Stimulated activated CD8-positive, alpha-beta memory T cell treated with anti-CD3 and anti-CD28 coated beads, Interleukin-15, amount 100 ng/mL, for 1 hour (primary cell): Measurements from ENCODE around the gene CNOT6.

Experiments used
- DNase-seq: peaks from one replicate; pipeline ENCODE4 v3.0.0-alpha.2; 2020; ENCODE audit warnings: low read depth

CNOT6 gene

DNA sequence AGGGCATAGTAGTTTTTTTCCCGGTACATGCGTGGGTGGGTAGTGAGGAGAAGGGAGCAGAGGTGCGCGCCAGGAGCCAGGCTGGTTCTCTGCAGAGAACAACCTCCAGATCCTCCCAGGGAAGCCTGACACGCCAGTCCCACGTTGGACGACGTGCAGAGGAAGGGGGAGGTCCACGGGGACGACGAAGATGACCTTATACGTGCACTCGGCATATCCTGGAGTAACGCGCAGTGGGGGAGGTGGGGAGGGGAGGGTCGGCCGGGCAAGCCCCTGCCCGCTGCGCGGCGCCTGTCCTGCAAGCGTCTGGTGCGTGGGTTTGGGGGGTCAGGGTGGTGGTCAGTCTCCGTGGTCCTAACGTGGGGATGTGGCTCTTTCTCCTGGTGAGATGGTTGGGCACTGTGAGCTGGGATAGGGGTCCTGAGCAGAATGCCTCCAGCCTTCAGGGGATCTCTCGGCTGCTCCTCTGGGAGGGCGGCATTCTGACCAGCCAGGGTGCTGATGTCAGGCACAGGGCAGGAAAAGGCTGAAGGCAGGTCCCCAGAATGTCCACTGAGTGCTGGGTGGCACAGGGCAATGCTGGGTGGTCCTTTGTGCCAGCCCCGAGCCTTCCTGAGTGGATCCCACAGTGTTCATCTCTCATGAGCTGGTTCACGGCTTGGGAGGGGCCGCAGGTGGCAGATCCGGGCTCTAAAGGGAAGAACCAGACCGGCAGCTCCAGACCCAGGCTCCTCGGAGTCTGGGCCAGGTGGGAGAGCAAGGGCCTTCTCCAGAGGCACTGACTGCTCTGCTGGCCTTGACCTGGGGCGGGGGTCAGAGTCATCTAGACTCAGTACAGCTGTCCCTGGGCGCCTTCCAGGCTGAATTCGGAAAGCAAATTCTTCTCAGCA lies 107.7 kb downstream of the CNOT6 start:
- DNase-seq = no peak

DNA sequence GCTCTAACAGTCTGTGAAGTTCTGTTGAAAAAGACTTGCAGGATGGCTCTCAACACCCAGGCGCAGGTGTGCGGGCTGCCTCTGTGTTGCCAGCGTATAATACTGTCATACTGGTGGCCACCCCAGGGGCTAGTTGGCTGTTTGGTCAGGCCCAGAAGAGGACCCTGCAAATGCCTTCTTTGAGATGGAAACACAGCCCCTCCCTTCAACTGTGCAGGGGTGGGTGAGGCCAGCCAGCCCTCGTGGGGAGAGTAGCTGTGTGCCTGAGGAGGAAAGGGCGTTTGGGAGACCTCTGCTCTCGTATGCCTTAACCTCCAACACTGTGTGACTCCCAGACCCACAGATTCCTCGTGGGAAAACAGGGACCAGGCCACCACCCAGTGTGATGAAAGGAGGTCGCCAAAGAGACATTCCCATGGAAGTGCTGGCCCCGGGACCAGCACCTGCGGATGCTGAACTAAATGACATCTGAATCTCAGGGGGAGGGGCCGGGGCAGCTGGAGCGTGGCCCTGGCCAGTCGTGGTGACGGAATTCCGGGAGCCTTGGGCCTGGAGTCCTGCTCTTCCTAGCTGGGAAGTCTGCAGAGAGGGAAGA lies 108.4 kb downstream of the CNOT6 start:
- no peak for DNase-seq

DNA sequence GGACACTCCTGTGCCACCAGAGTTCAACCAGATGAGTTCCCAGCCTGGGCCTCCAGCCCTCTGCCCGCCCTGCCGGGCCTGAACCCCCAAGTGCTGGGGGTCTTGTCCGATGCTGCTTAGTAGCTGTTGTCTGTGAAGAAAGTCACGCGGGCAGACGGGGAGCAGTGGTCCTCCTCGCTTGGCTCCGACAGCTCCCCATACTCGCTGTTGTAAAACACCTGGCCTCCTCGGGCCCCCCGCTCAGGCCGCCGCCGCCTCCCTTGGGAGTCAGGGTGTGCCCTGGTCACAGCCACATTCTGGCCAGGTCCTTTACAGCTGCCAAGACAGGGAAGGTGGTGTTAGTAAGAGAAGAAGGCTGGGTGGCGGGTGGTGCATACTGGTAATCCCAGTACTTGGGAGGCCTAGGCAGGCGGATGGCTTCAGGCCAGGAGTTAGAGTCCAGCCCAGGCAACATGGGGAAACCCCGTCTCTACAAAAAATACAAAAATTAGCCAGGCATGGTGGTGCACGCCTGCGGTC lies 109.0 kb downstream of the CNOT6 start:
- no peak for DNase-seq

DNA sequence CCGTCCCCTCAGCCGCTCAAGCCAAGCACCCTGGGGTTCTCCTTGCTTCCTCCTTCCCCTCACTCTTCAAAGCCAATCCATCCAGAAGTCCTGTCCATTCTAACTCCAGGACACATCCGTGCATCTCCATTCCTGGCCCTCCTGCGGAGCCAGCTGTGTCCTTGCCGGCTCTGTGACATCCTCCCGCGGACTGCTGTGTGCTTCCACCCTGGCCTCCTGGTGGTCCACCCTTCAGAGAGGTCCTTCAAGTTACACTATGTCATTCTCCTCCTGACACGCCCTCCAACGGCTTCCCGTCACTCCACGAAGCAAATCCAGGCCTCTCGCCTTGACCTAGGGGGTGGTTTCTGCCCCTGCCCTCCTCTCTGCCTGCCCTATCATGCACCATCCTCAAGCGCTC lies 110.1 kb downstream of the CNOT6 start:
- no peak for DNase-seq

DNA sequence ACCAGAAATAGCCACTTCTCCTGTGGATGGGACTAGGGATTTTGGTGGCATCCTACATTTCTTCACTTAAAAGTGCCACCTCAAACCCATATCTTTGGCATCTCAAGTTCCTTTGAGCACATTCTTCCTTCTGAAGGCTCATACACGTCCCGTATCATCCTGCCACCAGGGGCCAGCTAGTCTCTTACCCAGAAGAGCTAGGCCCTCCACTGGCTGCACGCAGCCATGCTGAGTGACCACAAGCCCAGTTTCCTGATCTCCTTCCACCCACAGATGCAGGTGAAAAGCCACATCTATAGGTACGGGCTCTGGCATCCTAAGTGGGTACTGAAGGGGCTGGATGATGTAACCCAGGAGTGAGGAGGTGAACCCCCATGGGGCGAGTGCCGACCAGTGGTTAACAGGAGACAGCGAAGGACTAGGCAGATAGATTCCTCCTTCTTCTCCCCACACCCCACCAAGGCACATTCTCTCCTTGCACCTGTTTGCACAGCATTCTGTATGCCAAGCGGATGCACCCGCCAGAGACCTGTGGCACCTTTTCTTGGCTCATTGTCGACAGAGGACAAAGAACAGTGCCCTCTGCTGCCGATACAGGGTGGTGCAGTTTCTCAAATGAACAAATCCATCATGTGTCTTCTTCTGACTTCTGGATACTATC lies 111.5 kb downstream of the CNOT6 start:
- peak; percentile 36 for DNase-seq

DNA sequence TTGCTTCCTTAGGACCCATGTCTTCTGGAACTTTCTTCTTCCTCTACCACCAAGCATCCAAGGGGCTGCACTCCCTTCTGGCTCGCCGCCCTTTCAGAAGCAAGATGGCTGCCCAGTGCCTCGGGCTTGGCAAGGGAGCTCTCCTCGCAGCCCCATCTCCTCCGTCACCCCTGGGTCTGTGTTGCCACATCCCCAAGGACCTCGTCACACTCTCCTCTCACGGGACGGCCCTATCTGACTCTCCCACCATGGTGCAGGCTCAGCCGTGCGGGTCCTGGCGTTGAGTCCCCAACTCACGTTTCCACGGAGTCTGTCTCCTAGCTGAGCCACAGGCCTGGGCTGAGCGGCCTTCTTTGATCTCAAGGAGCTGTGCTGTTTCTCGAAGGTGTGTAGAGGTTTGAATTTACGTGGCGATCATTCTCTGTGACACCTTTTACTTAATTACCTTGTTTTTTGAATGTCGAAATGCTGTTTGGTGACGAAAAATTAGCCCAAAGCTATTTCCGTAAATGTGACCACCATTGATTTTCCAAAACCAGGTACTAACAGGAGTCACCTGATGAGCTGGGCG lies 112.1 kb downstream of the CNOT6 start:
- no peak for DNase-seq

DNA sequence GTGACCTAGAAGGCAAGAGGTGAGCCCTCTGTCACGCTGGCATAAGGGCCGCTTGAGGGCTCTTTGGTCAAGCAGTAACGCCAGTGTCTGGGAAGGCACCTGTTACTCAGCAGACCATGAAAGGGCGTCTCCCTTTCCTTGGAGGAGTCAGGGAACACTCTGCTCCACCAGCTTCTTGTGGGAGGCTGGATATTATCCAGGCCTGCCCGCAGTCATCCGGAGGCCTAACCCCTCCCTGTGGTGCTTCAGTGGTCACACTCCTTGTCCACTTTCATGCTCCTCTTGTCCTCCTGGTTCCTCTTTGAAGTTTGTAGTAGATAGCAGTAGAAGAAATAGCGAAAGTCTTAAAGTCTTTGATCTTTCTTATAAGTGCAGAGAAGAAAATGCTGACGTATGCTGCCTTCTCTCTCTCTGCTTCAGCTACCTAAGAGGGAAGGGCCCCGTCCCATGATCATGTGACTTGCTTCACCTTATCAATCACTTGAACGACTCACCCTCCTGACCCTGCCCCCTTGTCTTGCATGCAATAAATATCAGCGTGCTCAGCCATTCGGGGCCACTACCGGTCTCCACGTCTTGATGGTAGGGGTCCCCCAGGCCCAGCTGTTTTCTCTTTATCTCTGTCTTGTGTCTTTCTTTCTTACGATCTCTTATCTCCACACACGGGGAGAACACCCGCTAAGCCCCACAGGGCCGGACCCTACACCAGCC lies 113.8 kb downstream of the CNOT6 start:
- DNase-seq = no peak

DNA sequence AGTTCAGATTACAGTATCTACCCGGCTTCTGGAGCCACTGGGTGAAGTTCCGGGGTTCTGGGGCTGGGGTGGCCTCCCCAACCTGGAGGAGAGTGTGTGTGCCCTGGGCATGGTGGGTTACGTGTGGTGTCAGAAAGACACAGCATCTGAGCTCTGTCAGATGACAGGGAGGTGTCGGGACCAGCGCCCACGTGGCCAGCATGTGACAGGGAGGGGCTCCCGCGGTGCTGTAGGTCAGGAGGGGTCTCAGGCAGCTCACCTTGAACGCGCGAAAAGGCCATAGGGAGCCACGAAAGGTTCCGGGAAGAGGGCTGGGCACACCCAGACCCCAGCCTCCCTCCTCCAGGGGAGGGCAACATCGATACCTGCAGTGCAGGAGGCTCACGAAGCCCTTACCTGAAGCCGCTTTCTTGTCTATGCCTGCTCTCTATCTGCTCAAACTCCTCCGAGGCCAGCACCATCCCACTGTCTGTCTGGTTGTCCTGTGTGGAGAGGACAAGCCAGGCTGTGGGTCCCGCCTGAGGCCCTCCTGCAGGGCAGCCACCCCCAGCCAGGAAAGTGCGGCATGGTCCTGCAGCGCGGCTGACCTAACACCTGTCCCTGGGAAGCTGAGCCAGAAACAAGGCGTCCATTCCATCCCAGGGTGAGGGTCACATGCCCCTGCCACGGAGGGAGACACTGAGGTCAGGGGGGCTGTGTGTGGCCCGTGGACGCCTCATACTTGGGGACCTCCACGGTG lies 114.6 kb downstream of the CNOT6 start:
- no peak for DNase-seq

DNA sequence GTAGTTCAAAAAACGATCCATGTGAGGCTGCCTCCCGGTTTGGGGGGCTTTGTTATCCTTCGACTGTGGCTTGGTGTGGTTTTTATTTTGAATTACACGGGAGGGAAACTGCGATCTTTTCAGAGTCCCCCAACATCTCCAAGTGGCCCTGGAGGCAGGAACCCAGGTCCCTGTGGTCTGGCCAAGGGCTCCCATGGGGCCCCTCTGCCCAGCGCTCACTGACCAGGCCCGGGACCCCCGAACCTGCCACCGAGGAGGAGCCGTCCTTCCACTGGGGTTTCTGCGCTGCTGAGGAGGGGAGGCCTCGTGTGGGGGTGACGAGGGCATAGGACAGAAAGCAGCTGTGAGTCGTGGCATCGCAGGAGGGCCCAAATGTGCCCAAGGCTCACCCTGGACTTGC lies 115.2 kb downstream of the CNOT6 start:
- no peak for DNase-seq

DNA sequence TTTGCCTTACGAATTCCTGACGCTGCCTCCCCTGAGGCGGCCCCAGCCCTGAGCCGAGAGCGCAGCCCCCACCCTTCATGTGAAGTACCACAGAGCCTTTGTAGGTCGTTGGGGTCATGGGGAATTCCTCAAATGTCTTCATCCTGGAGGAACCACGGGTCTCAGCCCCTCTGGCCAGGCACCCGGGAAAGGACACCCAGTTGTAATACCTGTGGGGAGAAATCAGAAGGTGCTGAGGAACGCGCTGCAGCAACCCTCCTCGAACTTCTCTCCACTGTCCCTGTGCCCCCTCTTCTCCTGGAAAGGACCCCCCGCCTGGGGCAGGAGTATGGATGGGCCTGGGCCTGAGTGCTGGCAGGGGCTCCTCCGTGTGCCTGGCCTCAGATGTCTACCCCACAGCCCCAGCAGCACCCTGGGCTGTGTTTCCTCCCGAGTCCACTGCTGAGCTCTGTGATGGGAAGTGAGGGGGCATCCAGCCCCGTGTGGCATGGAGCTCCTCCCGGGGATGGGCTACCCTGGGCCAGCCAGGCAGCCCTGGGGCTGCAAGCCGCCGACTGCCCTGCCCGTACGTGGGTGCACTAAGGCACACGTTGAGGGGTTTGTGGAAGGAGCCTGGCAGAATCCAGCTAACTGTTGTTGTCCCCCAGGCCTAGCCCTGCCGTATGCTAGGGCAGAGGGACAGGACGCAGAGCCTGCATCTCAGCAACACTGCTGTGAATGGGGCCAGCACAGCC lies 115.8 kb downstream of the CNOT6 start:
- DNase-seq = no peak

DNA sequence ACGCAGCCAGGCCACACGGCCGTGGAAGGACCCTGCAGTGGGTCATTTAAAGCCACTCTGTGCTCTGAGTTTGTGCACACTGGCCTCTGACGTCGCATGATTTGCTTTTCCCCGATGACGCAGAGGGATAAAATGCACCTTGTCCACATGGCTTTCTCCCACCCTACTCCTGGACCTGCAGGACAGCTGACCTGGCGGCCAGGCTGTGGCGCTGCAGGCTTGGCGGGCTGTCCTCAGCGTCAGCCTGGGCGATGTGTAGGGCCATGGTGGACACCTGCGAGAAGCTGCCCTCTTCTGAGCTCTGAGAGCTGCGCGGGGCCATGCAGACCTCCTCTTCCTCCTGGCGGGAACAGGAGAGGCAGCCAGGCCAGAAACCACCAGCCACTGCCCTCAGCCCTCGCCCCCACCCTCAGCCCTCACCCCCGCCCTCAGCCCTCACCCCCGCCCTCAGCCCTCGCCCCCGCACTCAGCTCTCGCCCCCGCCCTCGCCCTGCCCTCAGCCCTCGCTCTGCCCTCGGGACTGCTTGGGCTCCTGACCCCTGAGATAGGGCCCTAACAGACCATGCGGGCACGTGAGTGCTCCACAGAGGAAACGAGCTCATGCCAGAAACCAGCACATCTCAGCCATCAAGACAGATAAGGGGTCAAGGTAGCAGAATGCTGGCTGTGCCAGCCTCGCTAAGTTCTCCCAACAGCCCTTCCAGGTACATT lies 117.1 kb downstream of the CNOT6 start:
- no peak for DNase-seq

DNA sequence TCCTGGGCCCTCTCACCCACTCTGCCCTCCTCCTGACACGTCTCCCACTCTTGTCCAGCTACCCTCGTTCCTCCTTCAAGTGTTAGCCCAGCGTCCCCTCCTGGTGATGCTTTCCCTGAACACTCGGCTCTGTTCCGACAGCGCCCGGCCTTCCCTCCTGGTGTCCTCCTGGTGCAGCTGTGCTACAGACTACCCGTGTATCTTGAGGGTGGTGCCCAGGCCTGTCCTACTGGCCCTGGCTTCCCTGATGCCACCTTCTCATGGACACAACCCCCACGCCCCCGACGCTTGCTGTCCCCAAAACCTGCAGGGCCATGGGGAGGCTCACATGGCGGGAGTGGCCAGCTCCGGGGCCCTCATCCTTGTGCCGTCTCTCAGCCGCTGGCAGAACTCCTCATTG lies 118.5 kb downstream of the CNOT6 start:
- no peak for DNase-seq

DNA sequence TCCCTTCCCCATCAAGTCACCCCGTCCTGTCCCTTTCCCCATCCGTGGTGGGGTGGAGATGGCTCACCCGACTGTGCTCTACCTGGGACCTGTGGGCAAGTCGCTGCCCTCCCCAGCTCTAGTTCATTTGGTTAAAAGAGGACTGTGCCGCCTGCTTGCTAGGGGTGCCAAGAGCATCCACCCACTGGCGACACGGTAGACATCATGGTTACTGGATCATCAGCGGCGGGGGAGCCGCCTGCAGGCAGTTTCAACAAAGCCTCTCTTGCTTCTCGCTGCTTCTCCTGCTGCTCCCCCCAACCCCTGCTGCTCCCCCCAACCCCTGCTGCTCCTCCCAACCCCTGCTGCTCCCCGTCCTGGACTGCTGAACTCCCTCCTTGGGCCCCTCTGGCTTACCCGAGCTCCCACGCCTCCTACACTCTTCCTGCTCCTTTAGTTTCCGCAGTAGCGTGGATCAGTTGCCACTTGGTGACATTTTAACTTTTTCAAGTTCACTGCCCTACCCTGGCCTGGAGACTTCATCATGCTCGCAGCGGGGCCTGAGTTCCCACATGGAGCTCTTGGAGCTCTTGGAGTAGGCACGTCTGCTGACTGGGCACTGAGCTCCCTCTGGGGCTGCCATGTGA lies 119.1 kb downstream of the CNOT6 start:
- no peak for DNase-seq

DNA sequence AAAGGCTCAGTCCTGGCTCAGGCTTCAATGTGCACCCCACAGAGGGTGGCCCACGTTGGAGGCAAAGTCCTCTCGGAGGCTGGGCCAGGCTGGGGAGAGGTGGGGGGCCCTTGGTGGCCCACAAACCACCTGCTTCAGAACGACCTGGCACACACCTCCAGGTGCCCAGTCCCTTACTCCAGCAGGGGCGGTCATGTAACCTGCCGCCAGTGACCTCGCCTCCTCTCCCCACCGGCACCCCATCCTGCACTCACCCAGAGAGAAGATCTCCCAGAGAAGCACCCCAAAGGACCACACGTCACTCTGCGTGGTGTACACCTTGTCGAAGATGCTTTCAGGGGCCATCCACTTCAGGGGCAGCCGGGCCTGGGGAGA lies 119.6 kb downstream of the CNOT6 start:
- no peak for DNase-seq

DNA sequence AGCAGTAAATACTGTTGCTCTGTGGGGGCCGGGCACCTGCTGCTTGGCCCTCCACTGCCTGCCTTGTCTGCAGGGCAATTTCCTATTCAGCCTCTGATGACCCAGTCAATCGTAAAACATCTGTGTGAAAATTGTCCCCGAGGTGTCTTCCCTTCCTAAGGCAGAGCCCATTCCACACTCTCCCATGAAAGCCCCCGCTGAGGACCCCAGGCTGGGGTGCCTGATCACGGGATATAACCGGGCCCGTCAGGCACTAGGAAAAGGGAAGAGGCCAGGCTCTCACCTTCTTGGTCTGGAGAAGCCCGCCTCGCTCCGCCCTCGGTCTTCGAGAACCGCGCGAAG lies 124.3 kb downstream of the CNOT6 start:
- no peak for DNase-seq

DNA sequence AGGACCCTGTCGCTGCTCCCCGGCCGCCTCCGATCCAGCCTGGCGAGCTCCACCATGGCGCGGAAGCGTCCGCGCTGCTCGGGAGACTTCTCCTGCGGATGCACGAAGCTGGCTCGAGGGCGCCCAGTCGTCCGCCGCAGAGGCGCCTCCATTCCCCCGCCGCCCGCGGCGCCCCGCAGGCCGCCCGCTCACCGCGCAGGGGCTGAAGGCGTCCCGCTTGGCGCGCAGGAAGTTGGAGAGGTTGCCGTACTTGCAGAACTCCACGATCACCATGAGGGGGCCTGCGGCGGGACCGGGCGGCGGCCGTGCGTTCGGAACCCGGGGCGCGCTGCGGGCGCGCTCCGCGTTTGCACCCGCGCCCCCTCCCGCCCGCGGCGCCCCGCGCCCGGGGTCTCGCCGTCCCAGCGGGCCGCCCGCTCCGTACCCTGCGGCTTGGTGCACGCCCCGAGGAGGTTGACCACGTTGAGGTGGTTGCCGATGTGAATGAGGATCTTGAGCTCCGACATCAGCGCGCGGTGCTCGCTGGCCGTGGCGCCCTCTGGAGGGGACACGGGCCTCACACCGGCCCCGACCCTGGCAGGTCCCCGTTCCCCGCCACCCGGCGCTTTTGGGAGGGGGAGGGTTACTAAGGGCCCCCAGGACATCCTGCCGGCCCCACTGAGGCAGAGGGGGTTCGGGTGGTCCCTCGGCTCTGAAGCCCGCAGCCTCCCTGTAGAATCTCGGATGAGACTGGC lies 124.8 kb downstream of the CNOT6 start:
- DNase-seq = no peak

DNA sequence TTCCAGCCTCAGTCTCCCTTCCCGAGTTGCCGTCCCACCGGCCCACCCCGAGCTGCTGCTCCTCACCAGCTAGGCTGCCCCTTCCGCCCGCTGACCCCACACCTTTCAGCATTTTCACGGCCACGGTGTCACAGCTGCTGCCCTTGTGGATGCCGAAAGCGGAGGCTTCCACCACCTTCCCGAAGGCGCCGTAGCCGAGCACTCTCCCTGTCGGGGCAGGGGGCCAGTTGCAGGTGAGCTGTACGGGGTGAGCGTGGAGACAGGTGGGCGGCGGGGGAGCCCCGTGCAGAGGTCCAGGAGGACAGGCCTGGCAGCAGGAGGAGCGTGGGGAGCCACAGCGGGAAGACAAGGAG lies 125.4 kb downstream of the CNOT6 start:
- no peak for DNase-seq

DNA sequence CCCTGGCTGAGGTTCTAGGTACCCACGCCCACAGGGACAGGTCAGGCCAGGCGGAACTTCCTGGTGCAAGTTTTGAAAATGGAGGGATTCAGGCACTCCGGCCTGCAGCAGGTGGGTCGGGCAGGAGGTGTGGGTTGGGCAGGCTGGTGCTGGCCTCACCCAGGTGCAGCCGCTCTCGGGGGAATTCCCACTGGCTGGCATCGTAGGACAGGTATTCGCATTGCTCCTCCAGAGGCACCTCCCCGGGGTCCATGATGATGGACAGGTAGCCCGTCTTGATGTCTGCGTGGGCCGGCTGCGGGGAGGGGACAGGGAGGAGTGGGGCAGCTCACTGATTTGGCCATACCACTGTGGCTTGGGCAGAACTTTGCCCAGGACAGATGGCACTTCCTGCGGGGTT lies 125.8 kb downstream of the CNOT6 start:
- DNase-seq = no peak

DNA sequence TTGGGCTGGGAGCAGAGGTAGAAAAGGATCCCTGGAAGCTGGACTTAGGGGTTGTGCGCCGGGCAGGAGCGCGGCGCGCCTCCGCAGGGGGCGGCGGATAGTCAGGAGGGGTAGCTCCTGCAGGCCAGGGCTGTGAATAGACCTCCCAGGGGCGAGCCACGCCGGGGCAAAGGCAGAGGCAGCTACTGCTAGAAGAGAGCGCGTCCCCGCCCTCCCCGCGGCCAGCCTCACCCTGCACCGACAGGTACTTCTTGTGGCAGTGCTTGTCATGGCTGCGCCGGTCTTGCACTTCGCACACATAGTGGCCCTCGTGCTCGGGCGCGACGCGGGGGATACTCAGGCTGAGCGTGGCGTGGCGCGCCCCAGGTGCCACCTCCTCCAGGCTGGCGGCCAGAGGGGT lies 127.1 kb downstream of the CNOT6 start:
- DNase-seq = no peak
